NCI-H2107 treated with DMSO at 0.1 percent for 48 hours (cell line): ENCODE results near the gene ALPK1.
"Not testable (repeated sequence)": the region's sequence is repeated elsewhere in the genome, so short reads cannot be mapped to it uniquely, and the experiment has no call there.

Experiments used
- DNase-seq: peaks from one replicate; lab custom pipeline; 2025; ENCODE audit not compliant: unreplicated experiment; lab: John Stamatoyannopoulos, UW

ALPK1 gene

DNA sequence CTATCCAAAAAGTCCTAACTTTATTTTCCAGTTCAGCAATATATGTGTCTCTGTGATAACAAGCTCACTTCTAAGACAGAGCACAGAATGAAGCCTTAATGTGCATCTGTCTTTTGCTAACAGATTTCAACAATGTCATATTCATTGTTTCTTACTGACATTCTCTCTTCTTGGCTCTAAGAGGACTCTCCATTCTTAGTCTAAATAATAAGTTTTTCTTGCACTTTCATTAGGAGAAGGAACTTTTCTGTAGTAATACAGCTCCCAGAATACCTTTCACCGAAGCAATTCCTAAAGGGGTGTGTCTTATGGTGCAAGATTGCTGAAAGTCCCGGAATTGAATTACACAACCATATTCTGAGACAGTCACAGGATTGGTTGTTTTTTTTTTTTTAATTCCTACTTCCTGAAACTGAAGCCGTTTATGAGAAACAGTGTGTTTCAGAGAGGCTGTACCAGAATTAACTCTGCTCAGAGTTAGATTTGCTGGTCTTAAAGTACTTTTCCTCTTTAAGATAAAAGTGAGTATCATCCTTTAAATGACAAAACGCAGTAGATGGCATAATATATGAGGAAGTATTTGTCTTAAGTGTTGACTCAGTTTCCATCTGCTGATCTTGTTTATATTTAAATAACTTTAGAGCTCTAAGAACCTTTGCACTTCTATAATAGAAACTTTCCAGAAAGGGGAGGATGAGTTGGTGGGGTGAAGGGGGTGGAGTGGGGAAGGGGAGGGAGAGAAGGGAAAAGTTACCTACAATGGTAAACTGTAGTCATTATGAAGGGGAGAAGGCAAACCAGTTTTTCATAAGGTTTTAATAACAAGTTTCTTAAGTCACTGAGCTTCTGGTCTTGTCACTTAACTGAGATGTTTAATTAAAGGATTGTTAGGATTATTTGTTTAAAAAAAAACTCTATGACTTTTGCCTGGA is at the start of gene ALPK1:
TSS of gene ALPK1 (plus strand) at position 421 of the 932 bp plus-strand sequence.
- peak; percentile 20 for DNase-seq

DNA sequence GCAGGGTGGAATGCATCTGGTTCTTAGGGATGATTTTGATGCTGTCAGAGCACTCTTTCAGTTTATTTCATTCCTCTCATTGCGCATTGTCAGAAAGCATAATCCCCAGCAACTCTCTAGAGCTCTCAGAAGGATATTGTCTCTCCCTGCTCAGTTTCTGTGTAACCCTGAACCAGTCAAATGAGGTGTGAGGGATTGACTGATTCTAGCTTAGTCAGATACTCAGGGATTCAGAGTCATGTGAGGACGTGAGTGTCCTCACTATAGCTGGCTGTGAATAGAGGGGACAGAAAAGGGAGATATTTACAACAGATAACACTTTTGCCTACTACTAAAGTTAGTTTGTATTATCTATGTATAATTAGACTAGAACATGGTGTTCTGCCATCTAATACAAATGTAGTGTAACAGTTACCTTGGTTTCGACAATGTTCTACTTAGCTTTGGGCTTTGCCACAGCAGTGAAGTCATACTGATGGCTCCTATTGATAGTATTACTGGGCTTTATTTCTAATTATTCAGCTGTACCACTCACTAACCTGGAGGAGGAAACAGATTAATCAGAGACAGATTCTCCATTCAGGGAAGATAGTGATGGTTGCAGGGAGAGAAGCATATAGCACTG is 46.0 kb upstream of the ALPK1 start:
- DNase-seq, result no peak

DNA sequence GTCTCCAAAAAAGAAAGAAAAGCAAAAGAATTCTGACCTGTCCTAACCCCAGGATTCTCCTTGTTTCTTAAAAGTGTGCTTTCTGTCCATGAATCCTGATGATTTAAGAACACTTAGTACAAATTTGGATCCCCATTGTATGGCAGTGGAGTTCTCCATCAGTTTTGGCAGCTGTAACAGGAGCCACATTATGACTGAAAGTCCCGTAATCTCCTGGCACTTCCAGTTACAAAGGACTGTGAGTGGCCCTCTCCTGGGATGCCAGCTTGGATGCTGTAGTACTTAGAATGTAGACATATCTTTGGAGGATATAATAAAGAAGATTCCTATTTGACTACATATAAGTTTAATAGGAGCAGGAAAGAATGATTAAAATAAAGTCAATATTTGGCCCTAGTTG is 44.9 kb upstream of the ALPK1 start:
- DNase-seq, result no peak

DNA sequence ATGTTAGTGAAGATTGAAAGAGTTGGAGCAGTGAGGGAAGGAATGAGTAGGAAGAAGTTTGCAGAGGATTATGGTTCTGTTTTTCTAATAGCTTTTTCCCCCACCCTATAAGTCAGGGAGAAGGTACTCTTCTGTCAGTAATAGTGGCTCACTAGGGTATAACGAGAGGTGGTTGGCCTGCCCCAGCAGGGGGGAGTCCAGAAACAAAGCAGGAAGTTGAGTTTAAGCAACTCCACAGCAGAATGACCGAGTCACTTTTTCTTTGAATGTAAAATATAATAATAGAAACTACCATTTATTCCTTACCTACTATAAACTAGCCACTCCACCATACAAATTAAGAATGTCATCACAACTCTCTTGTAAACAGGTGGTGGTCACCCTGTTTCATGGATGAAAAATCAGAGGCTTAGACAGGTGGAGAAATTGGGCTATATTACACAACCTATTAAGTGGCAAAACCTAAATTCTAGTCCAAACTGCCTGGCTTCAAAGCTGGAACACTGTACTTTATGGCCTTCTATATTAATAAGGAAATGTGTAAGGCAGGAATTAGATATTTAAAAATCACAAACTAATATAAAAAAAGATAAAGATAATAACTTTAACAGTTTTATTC is 43.7 kb upstream of the ALPK1 start:
- no peak for DNase-seq

DNA sequence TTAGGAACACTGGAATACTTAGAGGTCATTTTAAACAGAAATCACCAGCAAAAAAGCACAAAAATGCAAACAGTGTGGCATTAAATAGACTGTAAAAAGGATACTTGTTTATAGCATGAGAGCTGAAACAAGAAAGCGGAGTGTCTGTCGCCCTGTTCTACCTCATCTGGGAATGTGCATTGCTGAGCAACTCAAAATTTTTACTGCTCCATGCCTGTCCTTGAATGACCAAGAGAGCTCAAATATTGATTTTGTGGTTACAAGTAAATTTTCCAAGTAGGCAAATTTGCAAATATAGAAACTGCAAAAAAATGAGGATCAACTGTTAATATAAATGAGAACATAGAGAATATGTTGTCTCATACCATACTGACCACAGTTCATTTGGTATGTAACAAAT is 40.1 kb upstream of the ALPK1 start:
- no peak for DNase-seq

DNA sequence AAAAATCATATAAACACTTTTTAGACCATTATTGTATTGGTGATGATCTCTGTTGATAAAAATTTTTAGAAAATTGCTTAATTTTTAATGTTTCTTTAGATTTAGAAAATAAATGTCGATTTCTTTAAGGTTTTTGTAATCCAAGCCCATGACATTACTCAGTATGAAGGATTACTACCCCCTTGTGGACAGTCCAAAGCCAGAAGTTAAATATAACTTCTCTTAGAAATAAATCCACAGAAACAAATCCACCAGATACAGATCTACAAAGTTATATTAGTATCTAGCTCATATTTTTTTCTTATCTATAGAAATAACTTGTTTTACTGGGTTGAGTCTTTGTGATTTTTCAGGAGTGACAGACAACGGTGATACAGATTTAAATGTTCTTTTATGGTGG is 30.3 kb upstream of the ALPK1 start:
- DNase-seq, result no peak

DNA sequence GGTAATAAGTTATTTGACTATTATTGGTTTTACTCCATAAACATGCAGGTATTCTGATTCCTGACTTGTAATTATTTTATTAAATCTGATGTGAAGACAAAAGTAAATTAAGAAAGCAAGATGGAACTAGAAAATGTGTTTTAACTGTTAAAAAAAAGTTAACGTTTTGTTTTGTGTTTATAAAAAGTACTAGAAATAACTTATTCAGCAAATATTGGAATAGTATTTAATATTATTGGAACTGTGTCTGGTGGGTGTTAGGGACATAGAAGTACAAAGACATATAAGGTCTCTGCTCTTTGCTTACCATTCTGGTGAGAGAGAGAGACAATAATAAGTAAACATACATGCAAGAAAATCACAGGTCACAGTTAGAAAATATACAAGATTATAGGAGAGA is 27.1 kb upstream of the ALPK1 start:
- DNase-seq, result no peak

DNA sequence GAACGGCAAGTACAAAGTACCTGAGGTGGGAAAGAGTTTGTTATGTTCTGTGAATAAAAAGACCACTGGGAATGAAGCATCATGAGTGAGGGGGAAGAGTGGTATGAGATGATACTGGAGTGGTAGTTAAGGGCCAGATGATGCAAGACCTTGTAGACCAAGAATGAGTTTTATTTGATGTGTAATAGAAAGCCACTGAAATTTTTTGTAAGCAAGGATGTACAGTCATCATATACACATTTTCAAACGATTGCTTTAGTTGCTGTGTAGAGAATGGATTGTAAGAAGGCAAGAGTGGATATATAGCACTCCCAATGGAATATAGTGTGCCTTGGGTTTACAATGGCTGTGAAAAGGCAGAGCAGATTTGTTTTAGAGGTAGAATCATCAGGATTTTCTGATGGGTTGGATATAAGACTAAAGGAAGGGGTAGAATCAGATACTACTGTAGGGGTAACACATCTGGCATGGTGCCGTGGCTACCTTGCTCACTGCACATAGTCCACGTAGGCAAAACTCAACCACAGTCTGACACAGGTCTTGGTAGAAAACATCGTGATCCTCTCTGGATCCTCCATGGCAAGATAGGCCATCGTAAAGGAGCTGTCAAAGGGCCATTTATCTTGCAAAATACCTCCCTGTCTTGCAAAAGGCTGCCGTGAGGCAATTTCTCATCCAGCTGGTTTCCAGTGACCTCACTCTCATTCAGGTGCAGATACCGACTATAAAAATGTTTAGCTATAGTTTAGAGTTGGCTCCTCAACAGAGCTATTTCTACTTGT is 26.3 kb upstream of the ALPK1 start:
- no peak for DNase-seq

DNA sequence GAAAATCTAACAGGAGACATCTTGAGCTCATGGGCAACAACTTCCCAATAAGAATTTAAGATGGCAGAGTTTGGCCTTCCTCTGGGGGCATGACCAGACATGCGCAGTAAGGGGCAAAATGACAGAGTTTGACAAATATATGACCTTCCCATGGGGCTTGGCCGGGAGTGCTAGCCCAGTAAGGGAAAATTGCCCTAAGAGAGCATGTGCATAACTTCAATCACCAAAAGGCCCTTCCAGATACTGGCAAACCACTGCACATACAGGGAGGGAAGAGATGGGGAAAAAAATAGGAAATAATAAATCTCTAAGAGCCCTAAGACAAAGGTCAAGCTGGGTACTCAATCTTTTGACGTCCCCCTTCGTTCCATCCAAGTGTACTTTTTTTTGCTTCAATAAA is 24.9 kb upstream of the ALPK1 start:
- no peak for DNase-seq

DNA sequence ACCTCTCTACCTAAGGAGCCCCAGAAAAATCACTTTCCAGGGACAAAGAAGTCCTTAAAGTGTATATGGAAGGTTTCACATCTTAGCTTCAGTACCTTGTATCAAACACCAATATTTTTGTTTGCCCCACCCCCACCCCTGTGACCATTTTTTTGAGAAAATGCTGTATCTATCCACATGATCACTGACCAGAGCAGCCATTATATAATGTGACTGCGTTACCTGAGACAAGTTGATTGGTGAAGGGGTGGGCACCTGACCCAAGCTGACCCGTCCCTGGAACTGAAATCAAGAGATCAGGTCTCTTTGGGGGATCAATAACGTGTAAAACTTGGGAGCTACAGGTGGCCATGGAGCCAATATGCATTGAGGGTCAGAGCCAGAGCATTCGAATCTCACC is 22.2 kb upstream of the ALPK1 start:
- no peak for DNase-seq

DNA sequence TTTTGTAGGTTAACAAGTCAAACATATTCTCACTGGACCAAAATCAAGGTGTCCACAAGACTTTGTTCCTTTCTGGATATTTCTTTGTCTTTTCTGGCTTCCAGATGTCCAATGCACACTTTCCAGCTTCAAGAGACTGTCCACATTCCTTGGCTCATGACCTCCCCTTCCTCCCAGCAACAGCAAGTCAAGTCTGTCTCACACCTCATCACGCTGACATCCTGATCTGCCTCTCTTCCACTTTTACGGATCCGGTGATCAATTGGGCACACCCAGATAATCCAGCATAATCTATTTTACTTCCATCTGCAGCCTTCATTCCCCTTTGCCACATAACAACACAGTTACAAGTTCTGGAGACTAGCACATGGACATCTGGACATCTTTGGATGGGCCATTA is 21.1 kb upstream of the ALPK1 start:
- DNase-seq, result no peak

DNA sequence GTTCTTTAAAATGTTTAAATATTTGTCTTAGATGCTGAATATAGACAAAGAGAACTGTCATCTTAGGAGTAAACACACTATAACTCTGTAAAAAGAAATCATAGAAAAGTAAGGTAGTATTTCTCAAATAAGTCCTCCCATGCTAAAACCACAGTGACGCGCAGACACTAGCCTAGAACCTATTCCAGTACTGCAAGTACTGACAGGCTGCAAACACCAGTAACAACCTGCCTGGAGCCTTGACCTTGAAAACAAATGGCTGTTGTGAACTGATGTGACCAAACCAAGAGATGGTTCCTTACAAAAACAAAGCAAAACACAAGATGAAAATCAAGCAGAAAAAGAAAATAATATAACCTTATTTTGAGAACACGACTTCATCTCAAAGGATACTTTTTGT is 19.9 kb upstream of the ALPK1 start:
- no peak for DNase-seq

DNA sequence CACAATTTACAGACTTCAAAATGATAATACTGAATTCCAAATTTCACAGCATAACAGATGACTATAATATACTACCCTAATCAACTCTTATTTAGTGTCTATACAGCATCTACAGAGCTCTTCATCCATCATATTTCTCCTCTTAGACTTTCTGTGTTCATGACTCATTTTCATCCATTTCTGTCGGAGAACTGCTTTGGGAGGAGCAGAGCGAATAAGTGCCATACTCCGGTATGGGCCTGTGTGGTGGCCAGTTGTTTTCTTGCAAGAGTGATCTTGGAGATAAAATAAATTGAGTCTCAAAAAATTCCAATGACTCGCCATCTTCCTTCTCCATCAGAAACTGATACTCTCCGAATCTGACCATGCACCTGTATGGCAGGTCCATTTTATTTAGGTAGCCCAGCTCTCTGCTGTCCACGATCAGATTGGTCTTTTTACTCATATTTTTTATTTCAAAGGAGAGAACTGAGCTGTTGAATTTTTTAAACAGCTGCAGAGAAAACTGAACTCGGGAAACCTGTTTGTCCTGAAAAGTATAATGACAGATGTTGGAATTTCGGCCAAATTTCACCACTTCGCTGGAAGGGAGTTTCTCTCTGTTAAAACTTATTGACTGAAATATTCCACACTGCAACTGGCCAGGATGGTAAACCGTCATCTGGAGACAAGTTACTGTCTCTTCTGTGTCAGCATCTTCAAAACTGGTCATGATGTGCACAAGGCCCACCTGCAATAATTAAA is 19.3 kb upstream of the ALPK1 start:
- DNase-seq, result no peak

DNA sequence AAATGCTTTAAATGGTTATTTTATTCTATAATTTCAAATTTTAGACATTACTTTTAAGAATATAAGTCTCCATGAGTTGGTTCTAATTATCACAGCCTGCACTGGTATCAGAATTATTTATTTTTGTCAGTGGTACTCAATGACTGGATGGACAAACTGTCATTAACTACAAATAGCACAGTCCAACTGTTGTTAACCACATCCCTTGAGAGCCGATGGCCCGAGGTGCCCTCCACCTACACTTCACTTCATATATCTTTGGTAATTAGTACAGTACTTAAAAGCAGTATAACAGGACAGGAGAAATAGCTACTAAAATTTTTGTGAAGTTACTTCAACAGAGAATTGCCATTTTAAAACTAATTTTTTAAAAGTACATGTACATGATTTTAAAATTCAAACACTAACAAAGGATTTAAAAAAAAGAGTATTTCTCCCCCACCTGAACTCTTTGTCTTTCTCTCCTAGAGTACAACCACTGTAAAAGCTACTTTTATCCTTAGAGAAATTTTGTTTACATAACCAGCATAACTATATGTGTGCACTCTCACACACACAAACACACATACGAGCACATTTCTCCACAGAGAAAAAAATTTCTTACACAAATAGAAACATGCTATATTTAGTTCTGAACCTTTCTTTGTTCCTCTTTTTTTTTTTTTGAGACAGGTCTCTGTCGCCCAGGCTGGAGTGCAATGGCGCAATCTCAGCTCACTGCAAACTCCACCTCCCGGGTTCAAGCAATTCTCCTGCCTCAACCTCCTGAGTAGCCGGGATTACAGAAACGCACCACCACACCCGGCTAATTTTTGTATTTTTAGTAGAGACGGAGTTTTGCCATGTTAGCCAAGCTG is 17.9 kb upstream of the ALPK1 start:
- no peak for DNase-seq

DNA sequence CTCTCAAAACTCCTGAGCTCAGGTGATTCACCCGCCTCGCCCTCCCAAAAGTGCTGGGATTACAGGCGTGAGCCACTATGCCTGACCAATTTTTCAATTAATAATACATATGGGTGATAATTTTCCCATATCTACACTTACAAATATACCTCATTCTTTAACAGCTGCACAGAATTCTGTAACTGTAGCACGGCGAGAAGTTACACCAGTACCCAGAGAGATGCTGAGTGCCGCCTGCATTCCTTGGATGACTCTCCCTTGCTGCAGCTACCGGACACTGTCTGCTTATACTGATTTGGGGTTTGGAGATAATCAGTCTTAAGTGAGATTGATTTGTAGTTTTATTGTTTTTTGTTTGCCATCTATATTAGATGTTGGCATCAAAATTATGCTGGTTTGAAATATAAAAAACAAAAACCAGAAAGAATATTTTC is 17.3 kb upstream of the ALPK1 start:
- DNase-seq, result no peak

DNA sequence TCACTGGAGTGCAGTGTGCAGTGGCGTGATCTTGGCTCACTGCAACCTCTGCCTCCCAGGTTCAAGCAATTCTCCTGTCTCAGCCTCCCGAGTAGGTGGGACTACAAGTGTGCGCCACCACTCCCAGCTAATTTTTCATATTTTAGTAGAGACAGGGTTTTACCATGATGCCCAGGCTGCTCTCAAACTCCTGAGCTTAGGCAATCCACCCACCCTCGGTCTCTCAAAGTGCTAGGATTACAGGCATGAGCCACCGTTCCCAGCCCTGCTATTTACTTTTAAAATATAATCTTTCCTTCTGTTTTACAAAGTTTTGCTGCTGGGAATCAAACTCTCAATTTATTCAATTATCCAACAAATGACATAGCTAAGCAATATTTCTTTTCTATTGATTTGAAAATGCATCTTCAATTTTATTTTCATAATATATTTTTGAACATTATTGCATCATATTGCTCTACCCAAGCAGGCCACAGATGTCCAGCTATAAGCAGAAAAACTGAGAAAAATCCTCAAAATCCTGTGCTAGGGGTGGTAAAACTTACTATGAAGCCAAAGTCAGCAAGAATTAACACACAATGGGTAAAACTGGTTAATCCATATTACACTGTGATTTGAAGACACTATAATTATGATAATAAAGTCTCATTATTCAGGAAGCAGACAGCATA is 16.6 kb upstream of the ALPK1 start:
- DNase-seq, result no peak

DNA sequence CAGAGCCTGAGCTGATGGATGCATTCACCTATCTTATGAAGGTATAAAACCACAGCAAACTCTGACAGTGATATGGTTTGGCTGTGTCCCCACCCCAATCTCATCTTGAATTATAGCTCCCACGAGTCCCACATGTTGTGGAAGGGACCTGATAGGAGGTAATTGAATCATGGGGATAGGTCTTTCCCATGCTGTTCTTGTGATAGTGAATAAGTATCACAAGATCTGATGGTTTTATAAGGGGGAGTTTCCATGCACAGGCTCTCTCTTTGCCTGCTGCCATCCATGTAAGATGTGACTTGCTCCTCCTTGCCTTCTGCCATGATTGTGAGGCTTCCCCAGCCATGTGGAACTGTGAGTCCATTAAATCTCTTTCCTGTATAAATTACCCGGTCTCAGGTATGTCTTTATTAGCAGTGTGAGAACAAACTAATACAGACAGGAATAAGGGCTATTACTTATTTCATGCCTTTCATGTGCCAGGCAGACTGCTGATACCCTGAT is 15.2 kb upstream of the ALPK1 start:
- DNase-seq, result not testable (repeated sequence)

DNA sequence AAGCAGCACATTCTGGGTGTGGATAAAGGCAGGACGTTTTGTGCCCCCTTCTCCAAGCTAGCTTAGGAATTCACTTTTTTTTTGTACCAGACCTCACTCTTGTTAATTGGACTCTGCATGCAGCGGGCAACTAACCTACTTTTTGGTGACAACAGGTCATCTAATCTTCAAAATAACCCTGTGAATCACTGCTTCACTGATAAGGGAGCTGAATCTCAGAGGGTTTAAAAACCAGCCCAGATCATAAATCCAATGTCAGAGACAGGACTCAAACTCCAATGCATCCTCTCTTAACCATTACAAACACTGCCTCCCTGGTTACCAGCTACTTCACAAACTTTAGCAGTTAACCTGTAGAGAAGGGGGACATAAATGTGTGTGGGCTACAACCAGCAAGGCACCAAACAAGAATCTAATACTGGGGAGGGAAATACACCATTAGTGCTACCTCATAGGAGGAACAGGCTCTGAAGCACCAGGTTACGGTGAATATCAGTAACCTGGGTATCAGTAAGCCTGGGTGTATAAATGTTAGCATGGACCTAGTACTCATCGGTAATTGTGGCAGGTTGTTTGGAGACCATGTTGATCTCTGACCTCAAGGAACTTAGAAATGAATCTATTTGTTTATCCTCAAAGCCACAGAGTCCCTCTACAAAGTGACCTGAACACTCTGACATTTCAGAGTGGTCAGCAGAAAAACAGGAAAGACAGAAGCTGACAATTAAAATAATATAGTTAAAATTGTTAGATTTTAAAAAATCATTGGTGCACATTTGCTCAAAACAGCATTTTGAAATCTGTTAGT is 14.1 kb upstream of the ALPK1 start:
- no peak for DNase-seq
